HG02852 (cell line): ENCODE measurements around the gene DTHD1.

Experiments
- ATAC-seq: cut with Tn5 transposase; IDR thresholded peaks from one replicate; pipeline ENCODE4 v1.9.1; 2021; ENCODE audit warnings: mild to moderate bottlenecking, moderate library complexity; ENCODE audit not compliant: unreplicated experiment

DTHD1 gene

DNA sequence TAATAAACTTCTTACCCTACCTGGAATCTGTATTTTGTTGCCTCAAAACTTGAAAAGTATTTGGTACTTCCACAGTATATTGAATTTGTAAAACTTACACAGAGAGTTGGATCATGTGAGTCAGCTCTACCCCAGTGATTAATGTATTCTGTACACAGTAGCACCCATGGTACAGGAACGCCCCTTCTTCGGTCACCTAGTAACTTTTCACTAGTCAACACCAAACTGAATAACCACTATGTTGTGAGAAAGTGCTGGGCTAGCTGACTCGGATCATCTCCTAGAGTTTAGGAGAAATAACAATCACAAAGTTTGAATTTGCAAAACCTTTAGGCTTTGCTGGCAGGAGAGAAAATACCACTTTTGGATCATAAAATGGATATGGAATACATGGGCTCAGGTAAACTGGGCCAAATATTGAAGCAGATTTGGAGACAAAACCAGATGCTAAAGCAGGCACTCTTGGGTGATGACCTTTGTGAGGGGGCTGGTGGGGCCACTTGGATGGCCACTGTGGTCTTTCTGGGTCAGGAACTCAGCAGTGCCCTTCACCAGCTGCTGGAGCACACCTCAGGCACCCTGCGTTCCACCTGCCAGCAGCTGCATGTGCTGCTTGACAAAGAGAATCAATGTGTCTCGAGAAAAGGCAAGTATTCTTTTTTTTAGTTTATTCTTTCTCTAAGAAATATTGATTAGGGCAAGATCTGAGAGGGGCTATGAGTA, at the start of gene DTHD1:
TSS of gene DTHD1 (plus strand) at position 233 of the 723 bp plus-strand sequence. CDS start at position 376, 143 bp downstream.
- no peak for ATAC-seq

GRCh38 chr4:36233567-36234266, 47.7 kb upstream of the DTHD1 start:
- ATAC-seq = no peak

DNA sequence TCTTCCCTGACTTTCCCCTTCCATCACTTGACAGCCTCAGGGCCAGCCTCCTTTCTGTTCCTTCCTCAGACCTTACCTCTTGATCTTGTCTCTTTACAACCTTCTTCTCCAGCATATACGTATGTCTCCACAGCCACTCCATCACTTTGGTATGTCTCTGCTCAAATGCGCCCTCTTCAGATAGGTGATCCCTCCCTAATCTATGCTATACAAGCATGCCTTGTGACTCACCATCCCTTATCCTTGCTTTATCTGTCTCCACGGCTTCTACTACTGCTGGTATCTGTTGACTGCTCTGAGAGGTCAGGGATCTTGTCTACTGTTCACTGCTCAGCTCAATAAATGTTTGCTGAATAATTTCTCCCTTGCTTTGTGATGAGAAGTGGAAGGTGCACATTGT, 46.1 kb upstream of the DTHD1 start:
- no peak for ATAC-seq

- ATAC-seq = no peak
These were observed 45.3 kb upstream of the DTHD1 start for GRCh38 chr4:36236159-36236558.

GRCh38 chr4:36237366-36238313, 43.8 kb upstream of the DTHD1 start:
- no peak for ATAC-seq

DNA sequence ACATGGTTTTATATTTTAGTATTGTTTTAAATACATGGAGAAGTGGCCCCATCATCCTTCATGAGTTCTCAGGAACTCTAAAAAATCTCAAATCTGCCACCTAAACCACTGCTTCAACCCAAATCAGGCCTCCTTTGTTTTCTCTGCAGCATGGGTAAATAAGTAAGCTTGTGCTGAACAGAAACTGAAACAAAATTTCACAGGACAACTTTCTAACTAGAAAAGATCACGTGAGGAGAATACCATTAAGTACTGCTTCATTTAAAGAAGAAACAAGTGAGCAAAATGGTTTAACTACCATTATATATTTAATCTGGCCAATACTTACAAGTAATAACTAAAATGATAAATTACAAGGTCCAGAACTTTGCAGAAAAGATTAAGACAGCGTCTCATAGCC, 39.6 kb upstream of the DTHD1 start:
- peak; percentile 43 for ATAC-seq

DNA sequence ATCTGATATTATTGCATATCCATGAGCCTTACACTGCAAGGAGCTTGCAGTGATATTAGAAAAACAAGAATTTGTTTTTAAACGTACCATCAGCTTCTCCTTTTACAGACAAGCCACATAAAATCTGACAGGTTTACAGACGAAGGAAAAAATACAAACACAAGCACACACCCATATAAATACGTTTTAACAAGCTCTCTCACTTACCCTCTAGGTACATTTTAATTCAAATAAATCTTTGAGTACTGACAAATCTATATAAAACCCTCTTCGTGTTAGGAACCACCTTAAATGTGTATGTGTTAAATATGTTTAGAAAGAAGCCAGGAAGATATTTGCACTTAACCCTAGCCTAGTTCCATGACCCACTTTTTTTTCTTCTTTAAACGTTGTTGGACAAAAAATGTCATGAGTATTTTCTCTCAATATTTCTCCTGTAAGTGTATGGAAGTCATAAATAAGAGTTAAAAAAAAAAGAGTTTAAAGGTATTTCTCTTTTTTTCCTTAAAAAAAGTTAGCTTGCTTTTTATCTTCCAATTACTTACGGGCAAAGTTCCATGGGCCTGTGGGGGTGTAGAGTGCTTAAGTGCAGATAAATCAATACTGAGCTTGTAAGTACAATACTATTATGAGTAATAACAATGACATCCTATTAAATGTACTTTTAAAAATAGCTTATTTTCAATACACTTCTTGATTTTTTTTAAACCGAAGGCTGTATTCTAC, 38.6 kb upstream of the DTHD1 start:
- ATAC-seq = no peak

DNA sequence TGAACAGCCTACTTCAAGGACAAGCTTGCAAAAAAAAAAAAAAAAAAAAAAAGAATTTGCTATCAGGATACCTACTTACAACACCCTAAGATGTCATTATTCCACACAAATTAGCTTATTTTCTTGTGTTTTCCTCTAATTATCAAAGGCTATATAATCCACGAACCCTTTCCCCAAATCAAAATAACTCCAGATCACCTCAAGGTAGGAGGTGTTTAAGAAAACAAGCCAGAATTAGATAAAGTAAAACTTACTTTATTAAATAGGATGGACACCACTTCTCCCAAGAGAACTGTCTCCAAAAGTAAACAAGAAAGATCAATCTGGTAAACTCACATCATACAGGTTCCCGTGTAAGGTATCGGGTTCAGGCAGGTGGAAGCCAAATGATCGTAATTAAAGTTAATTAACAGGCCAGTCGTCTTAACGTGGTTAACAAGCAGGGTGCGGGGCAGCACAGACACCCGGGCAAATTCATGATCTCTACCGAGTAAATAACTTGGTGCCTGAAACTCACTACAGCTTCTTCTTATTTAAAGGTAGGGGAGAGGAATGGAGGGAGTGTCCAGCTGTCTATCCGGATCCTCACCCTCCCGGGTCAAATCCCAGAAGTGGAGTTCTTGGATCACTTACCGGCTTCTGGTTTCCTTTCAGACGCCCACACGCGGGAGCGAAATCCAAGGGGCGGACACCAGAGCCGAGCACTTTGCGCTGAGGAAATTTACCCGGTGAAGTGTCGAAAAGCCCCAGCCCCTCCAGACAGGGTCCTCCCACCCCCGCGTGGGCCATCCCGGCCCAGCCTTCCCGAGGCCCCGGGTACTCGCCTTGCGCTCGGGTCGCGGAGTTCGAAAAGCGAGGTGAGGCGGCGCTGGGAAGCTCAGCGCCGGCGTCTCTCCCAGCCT, 37.8 kb upstream of the DTHD1 start:
- ATAC-seq = peak; percentile 40

- ATAC-seq = peak; percentile 59
These were observed 36.9 kb upstream of the DTHD1 start, which contains the start of gene ARAP2 for GRCh38 chr4:36244257-36245082. ARAP2 (minus strand) TSS chr4:36244514; CDS start chr4:36229486, 15,028 bp downstream.

DNA sequence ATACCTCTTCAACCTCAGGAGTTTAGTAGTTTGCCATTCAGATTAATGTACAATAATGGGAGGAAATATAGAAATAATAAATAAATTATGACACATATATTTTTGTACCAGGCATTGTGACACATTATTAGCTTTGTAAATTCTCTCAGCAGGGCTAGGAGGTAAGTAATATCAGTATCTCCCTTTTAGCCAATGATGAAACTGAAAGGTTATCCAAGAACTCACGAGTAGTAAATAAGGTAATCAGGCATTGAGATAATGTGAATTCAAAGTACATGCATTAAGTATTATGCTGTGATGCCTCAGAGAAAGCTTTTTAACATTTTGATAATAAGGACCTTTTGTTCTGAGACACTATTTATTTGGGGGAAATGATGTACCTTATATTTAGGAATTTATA, 31.8 kb upstream of the DTHD1 start:
- ATAC-seq = peak; percentile 37

DNA sequence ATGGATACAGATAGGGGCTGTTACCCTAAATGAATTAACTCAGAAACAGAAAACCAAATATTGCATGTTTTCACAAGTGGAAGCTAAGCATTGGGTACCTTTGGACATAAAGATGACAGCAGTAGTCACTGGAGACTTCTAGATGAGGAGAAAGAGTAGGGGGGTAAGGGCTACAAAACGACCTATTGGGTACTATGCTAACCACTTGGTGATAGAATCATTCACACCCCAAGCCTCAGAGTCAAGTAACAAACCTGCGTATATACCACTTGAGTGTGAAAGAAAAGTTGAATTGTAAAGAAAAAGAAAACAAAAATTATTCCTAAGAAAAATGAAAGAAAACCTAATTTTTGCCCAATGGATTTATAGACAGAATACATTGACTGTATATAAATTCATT, 29.4 kb upstream of the DTHD1 start:
- no peak for ATAC-seq

GRCh38 chr4:36254371-36254770, 27.0 kb upstream of the DTHD1 start:
- no peak for ATAC-seq

DNA sequence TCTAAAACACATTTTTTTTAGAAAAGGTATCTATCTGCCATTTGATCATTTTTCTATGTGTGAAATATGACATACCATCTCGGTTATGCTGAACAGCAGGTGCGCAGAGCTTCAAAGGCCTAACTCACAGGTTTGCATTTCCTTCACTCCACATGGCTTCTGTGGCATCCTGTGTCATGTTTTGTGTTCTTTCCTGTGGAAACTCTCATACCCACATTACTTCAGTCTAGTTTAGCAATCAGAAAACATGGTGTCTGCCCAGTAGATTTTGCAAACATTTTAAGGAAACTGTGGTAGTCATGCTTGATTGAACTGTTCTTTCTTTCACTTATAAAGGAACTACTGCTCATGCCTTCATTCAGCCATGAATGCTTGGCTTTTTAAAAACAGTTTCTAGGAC, 25.8 kb upstream of the DTHD1 start:
- ATAC-seq = peak; percentile 62

DNA sequence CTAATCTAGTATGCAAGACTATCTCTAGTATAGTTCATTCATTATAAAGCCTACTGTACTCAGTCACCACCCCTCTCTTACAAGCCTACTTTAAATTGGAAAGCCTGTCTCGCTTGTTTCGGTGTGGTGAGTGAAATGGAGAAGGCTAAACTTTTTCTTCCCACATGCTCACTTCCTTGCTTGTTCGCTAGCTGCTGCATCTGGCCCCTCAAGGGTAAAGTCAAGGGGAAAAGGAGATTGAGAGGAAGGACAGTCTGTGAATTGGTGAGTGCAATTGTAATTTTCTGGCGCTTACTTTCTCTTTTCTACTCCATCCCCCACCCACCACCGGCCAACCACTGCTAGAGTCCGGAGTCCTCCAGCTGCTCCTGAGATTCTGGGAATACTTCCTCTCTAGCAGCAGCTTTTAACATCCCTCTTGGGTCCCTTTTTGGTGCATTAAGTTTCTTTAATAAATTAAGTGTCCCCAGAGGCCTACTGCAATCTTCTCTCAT, 25.0 kb upstream of the DTHD1 start:
- ATAC-seq = peak; percentile 72

- no peak for ATAC-seq
These were observed 20.7 kb upstream of the DTHD1 start for GRCh38 chr4:36260731-36261130.

DNA sequence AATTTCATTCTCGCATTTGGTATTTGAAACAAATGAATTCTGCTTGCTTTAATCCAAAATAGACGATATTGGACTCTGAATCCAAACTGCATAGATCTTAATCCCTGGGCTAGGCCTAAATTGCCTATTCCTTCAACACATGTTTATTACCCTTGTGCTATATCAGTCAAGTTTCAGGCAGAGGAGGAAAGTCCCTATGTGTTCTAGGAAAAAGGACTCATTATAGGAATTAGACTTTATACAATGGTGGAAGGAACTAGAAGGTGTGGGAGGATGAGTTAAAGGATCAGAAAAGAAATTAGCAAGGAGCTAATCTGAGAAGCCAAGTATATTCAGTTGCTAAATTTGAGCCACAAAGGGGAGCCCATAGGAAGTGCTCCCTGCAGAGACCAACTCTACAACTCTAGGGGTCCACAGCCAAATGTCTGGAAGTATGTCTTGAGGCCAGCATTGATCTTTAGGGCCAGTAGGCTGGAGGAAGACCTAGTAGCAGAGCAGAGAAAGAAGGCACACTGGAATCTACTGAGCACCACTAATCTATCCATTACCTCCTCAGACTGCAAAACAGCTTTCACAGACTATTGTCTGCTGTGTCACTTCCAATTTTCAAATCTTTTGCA, 17.1 kb upstream of the DTHD1 start:
- ATAC-seq = no peak

DNA sequence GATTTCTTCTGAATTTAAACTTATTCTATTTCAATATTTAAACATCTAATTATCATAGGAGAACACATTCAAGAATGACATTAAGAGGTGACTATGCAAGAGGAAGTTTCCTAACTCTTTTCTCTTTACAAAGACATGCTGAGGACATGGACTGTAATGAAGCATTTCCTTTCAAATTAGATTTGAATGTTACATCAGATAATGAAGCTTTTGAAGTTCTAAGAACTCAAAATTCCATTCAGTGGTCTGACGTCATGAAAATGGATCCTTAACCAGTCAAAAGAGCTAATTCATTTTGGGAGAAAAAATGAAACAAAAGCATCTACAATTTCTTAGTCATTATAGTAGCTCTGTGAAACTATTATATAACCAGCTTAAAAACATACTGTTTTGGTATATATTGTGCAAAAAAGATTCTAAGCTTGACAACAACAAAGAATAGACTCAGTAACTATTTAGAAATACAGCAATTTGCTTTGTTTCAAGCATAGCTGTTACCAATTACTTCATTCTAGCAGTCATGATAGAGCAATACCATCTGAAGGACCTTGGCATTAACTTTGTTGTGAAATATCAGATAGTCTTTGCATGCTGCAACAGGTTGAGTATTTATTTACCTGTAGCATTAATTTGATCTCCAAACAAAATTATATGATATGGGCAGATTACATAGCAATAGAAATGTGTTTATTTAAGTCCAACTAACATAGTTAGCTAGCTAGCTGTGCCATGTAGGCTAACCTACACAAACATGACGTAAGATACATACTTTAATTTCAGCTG, 13.7 kb upstream of the DTHD1 start:
- no peak for ATAC-seq
